GM19397 (cell line): ENCODE measurements around the gene ATIC.

Experiments used
- ATAC-seq: cut with Tn5 transposase; IDR thresholded peaks from one replicate; pipeline ENCODE4 v1.9.1; 2021; ENCODE audit warnings: mild to moderate bottlenecking, moderate library complexity; ENCODE audit not compliant: unreplicated experiment

The ATIC gene

GRCh38 chr2:215396595-215397313 is 84.9 kb downstream of the ATIC start:
- ATAC-seq = no peak

- ATAC-seq = no peak
These were observed 85.9 kb downstream of the ATIC start for GRCh38 chr2:215397632-215398341.

GRCh38 chr2:215399067-215399716 is 87.3 kb downstream of the ATIC start:
- no peak for ATAC-seq
